Measurements from ENCODE around the gene PLEKHM3.

The PLEKHM3 gene

GRCh38 chr2:207898354-207898695 is 127.0 kb downstream of the PLEKHM3 start:
- Histone ChIP-seq H3K27me3 (ENCODE audit: control insufficient read depth, insufficient read depth, low read length) (no peaks in the 10 kb centered on the region), H3K4me1 (ENCODE audit: control insufficient read depth, insufficient read depth, low read length) (peaks cover 34% of the 10 kb centered on the region), H3K36me3 (ENCODE audit: control insufficient read depth, insufficient read depth, low read length) (no peaks in the 10 kb centered on the region), H3K4me3 (ENCODE audit: low read depth, low read length) (no peak overlapping the region), H3K9ac (ENCODE audit: low read length) (no peak overlapping the region), H3K9me3 (ENCODE audit: control insufficient read depth, insufficient read depth, low read depth, low read length) (no peaks in the 10 kb centered on the region), H3K27ac (ENCODE audit: low read depth, low read length) (no peak overlapping the region)

DNA sequence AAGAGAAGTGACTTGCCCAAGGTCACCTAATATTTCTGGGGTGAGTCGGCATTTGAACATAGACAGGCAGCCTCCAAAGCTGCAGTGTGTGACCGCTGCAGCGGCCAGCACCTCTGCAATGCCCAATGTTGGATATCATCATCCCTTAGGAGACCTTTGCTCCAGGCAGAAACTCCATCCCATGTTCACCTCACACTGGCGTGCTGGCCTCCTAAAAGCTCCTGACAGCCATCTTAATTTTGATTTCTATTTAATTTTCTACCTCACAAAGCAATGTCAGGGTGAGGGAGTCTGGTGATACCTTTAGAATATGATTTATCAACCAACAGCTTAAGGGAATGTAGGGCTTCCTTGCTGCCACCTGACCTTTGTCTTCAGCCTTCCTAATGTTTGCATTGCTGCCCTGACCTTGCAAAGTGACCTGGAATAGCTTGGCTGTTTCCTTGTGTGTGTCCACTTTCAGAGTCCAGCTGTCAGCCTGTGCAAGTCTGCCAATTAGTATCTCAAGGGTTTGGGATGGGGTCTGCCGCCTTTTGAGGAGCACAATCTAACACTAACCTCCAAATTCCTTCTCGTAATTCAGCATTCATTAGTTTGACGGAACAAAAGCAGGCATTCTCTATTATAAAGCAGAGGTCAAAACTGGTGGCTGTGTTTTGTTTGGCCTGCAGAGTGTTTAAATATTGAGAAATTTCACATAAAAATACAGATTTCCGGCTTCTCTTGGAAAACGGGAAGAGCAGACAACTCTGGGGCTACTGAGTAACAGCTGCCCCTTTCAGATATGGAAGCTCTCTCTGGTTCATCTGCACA is 127.6 kb downstream of the PLEKHM3 start:
- Histone ChIP-seq H3K4me1 (ENCODE audit: control insufficient read depth, insufficient read depth, low read length) (peaks cover 35% of the 10 kb centered on the region), H3K27ac (ENCODE audit: low read depth, low read length) (no peak overlapping the region), H3K27me3 (ENCODE audit: control insufficient read depth, insufficient read depth, low read length) (no peaks in the 10 kb centered on the region), H3K36me3 (ENCODE audit: control insufficient read depth, insufficient read depth, low read length) (no peaks in the 10 kb centered on the region), H3K9me3 (ENCODE audit: control insufficient read depth, insufficient read depth, low read depth, low read length) (no peaks in the 10 kb centered on the region), H3K9ac (ENCODE audit: low read length) (no peak overlapping the region), H3K4me3 (ENCODE audit: low read depth, low read length) (no peak overlapping the region)

- Histone ChIP-seq H3K9ac (ENCODE audit: low read length) (no peak overlapping the region), H3K4me1 (ENCODE audit: control insufficient read depth, insufficient read depth, low read length) (peaks cover 40% of the 10 kb centered on the region), H3K36me3 (ENCODE audit: control insufficient read depth, insufficient read depth, low read length) (no peaks in the 10 kb centered on the region), H3K27me3 (ENCODE audit: control insufficient read depth, insufficient read depth, low read length) (no peaks in the 10 kb centered on the region), H3K4me3 (ENCODE audit: low read depth, low read length) (no peak overlapping the region), H3K9me3 (ENCODE audit: control insufficient read depth, insufficient read depth, low read depth, low read length) (no peaks in the 10 kb centered on the region), H3K27ac (ENCODE audit: low read depth, low read length) (peak overlapping the region; percentile 72)
These were observed 128.6 kb downstream of the PLEKHM3 start for GRCh38 chr2:207896525-207897285.

- Histone ChIP-seq H3K4me1 (ENCODE audit: control insufficient read depth, insufficient read depth, low read length) (peaks cover 48% of the 10 kb centered on the region), H3K9me3 (ENCODE audit: control insufficient read depth, insufficient read depth, low read depth, low read length) (no peaks in the 10 kb centered on the region), H3K27me3 (ENCODE audit: control insufficient read depth, insufficient read depth, low read length) (no peaks in the 10 kb centered on the region), H3K36me3 (ENCODE audit: control insufficient read depth, insufficient read depth, low read length) (no peaks in the 10 kb centered on the region), H3K4me3 (ENCODE audit: low read depth, low read length) (no peak overlapping the region), H3K27ac (ENCODE audit: low read depth, low read length) (no peak overlapping the region), H3K9ac (ENCODE audit: low read length) (no peak overlapping the region)
These were observed 130.0 kb downstream of the PLEKHM3 start for GRCh38 chr2:207895274-207895860.

DNA sequence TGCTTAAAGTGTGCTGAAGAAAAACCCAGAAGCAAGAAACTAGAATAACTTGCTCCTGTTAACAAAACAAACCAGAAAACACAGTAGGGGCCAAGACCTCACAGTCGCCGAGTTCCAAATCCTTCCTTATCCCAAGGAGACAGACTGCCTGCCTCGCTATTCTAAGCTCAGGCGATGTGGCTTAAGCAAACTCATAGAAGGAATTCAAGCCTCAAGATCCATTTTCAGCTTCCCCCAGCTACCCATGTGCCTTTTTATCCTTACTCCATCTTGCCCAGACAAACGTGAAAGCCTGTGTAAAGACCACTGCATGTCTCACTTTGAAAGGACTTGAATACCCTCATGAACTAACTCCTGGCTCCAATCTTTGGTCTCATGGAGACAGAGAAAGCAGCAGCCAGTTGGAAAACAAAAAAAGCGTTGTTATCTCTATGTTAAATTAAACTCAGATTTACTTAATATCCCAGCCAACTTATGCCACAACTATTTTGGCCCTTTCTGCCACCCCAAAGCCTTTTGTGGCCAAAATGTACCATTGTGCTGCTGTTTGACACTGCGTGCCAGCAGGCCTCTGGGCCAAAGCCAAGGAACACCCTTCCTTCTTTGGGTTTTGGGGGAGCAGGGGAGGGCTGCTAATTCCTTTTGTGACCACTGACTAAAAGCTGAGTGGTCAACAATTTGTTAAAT is 132.5 kb downstream of the PLEKHM3 start:
- Histone ChIP-seq H3K9ac (ENCODE audit: low read length) (no peak overlapping the region), H3K27ac (ENCODE audit: low read depth, low read length) (no peak overlapping the region), H3K9me3 (ENCODE audit: control insufficient read depth, insufficient read depth, low read depth, low read length) (no peaks in the 10 kb centered on the region), H3K4me3 (ENCODE audit: low read depth, low read length) (no peak overlapping the region), H3K36me3 (ENCODE audit: control insufficient read depth, insufficient read depth, low read length) (no peaks in the 10 kb centered on the region), H3K27me3 (ENCODE audit: control insufficient read depth, insufficient read depth, low read length) (no peaks in the 10 kb centered on the region), H3K4me1 (ENCODE audit: control insufficient read depth, insufficient read depth, low read length) (peaks cover 53% of the 10 kb centered on the region)

DNA sequence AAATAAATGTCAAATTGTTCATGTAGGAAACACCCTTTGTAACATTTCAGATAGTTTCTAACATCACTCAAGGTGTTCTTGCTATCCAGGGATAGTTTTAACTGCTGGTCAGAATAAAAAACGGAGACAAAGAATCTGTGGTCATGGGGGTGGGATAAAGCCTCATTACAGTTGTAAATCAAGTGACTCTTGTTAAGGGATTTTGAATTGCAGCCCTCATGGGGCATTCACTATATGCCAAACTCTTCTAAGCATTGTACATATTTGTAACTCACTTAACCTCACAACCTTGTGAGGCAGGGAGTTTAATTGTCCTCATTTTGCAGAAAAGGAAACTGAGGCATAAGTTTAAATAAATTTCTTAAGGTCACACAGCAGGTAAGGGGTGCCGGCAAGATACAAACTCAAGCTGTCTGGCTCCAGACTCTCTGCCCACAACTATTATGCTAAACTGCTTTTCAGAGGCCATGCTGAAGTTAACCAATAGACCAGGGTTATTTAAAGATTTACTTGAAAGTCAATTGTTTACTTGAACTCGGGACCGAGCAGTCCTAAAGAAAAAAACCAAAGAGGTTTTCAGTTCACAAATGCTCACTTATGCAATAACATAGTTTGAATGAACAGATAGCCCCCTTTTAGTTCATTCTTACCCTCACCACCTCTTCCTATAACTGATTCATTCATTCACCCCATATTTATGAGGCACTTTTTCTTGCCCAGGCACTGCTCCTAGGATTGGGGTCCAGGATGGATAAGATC is 134.1 kb downstream of the PLEKHM3 start:
- Histone ChIP-seq H3K9ac (ENCODE audit: low read length) (no peak overlapping the region), H3K27ac (ENCODE audit: low read depth, low read length) (no peak overlapping the region), H3K4me1 (ENCODE audit: control insufficient read depth, insufficient read depth, low read length) (peaks cover 40% of the 10 kb centered on the region), H3K36me3 (ENCODE audit: control insufficient read depth, insufficient read depth, low read length) (no peaks in the 10 kb centered on the region), H3K4me3 (ENCODE audit: low read depth, low read length) (no peak overlapping the region), H3K9me3 (ENCODE audit: control insufficient read depth, insufficient read depth, low read depth, low read length) (no peaks in the 10 kb centered on the region), H3K27me3 (ENCODE audit: control insufficient read depth, insufficient read depth, low read length) (no peaks in the 10 kb centered on the region)

GRCh38 chr2:207887500-207887899 is 137.8 kb downstream of the PLEKHM3 start:
- H3K36me3 ChIP-seq (ENCODE audit: control insufficient read depth, insufficient read depth, low read length), result no peaks in the 10 kb centered on the region
- no peak overlapping the region for H3K9ac ChIP-seq (ENCODE audit: low read length)
- H3K4me1 ChIP-seq (ENCODE audit: control insufficient read depth, insufficient read depth, low read length), result peaks cover 25% of the 10 kb centered on the region
- H3K4me3 ChIP-seq (ENCODE audit: low read depth, low read length), result no peak overlapping the region
- H3K9me3 ChIP-seq (ENCODE audit: control insufficient read depth, insufficient read depth, low read depth, low read length), result no peaks in the 10 kb centered on the region
- no peak overlapping the region for H3K27ac ChIP-seq (ENCODE audit: low read depth, low read length)
- H3K27me3 ChIP-seq (ENCODE audit: control insufficient read depth, insufficient read depth, low read length), result no peaks in the 10 kb centered on the region

DNA sequence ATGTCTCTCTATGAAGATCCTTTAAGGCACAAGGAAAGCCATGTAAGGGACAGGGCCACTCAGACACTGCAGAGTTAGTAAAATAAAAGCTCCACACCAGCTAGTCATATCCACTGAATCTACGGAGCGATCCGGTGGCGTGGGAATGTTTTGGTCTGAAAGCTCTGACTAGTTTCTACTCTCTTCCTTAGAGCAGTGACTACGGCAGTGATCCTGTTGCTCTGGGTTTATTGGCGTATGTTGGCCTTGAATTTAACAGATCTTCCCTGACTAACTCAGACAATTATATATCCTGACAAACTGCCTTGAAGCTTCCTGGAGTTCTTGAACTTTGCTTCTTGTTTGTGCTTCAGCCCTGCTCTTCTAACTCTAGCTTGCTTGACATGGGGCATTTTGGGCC is 140.3 kb downstream of the PLEKHM3 start:
- Histone ChIP-seq H3K27me3 (ENCODE audit: control insufficient read depth, insufficient read depth, low read length) (no peaks in the 10 kb centered on the region), H3K36me3 (ENCODE audit: control insufficient read depth, insufficient read depth, low read length) (no peaks in the 10 kb centered on the region), H3K4me3 (ENCODE audit: low read depth, low read length) (no peak overlapping the region), H3K4me1 (ENCODE audit: control insufficient read depth, insufficient read depth, low read length) (peaks cover 14% of the 10 kb centered on the region), H3K9ac (ENCODE audit: low read length) (no peak overlapping the region), H3K9me3 (ENCODE audit: control insufficient read depth, insufficient read depth, low read depth, low read length) (no peaks in the 10 kb centered on the region), H3K27ac (ENCODE audit: low read depth, low read length) (no peak overlapping the region)

DNA sequence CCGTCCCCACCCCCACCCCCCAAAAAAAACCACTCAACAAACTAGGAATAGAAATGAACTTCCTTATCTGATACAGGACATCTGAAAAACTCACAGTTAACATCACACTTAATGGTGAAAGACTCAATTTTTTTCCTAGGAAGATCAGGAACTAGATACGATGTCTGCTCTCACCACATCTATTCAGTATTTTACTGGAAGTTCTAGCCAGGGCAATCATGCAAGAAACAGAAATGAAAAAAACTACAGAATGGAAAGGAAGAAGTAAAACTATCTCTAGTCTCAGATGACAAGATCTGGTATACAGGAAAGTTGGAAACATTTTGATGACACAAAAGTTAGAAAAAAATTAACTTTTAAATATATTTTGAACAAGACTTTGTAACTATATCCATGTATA is 141.2 kb downstream of the PLEKHM3 start:
- Histone ChIP-seq H3K36me3 (ENCODE audit: control insufficient read depth, insufficient read depth, low read length) (no peaks in the 10 kb centered on the region), H3K4me1 (ENCODE audit: control insufficient read depth, insufficient read depth, low read length) (peaks cover 10% of the 10 kb centered on the region)

DNA sequence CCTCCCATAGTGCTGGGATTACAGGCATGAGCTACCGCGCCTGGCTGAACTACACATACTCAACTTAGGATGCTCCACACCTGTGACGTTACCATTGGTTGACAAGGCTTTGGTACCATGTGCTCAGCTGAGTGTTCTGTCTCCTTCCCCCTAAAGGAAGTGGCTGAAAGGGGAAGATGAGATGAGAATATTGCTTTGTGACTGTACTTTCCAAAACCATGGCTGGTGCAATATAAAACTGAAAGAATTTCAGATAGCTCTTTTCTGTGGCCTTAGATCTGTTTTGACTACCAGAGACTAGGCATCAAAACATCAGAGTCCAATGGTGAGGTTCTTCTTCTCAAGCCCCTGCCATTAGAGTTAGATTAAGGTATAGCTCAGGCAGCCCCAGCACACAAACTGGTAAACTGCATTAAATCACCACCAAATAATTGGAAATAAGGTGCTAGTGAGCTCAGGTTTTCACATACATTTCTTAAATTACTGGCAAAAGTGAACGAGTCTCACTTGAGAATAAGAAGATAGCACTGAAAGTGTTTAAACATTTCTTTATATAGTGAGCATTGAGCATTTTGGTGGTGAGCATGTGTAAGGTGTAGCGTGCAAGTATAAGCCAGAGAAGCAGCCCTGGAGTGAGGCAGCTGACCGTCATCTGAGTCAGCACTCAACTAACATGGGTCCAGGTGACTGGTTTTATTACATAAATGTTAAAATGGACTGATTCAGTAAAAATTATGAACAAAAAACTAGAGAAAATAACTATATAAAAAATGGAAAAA is 142.1 kb downstream of the PLEKHM3 start:
- Histone ChIP-seq H3K27ac (ENCODE audit: low read depth, low read length) (no peak overlapping the region), H3K4me1 (ENCODE audit: control insufficient read depth, insufficient read depth, low read length) (0 out of 2 replicates have a peak, but pooled peaks cover 8% of the 10 kb centered on the region), H3K9me3 (ENCODE audit: control insufficient read depth, insufficient read depth, low read depth, low read length) (no peaks in the 10 kb centered on the region), H3K9ac (ENCODE audit: low read length) (no peak overlapping the region), H3K36me3 (ENCODE audit: control insufficient read depth, insufficient read depth, low read length) (no peaks in the 10 kb centered on the region), H3K27me3 (ENCODE audit: control insufficient read depth, insufficient read depth, low read length) (no peaks in the 10 kb centered on the region), H3K4me3 (ENCODE audit: low read depth, low read length) (no peak overlapping the region)

More for the DNA sequence above, 141.2 kb downstream of the PLEKHM3 start:
- Histone ChIP-seq H3K4me3 (ENCODE audit: low read depth, low read length) (no peak overlapping the region), H3K9ac (ENCODE audit: low read length) (no peak overlapping the region), H3K9me3 (ENCODE audit: control insufficient read depth, insufficient read depth, low read depth, low read length) (no peaks in the 10 kb centered on the region), H3K27ac (ENCODE audit: low read depth, low read length) (no peak overlapping the region), H3K27me3 (ENCODE audit: control insufficient read depth, insufficient read depth, low read length) (no peaks in the 10 kb centered on the region)

Measured in HUES6 (cell line).